HG03139 (cell line): ENCODE data around the gene MICAL3.

ENCODE experiments used
- ATAC-seq: cut with Tn5 transposase; IDR thresholded peaks from one replicate; pipeline ENCODE4 v1.9.1; 2021; ENCODE audit not compliant: unreplicated experiment

MICAL3 gene

DNA sequence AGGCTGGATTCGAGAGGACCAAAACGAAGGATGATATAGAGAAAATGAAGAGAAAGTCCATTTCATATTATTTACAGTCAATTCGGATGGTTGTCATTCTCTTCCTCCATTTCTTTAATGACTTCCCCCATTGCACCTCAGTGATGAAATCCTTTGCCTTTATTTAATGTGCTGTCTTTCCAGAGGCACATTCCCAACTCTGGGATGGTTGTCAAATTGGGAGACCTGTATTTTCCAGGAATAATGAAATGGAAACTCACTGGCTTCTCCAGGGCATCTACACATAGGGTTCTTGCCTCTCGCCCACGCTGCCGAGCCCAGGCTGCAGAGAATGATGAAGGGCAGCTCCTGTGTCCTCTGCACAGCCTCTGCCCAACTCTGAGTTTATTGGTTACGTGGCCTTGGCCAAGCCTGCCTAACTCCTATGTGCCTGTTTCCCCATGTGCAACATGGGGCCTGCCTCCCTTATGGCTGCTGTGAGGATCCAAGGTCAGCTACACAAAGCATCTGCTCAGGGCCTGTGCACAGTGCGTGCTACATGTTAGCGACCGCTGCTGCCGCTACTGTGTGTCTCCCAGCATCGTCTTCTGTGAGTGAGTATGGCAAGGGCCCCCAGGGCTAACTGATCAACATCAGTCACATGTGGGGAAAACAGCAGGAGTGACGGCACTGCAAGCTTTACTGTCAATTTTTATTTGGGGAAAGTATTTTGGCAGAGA, 168.6 kb downstream of the MICAL3 start:
- ATAC-seq, result no peak

DNA sequence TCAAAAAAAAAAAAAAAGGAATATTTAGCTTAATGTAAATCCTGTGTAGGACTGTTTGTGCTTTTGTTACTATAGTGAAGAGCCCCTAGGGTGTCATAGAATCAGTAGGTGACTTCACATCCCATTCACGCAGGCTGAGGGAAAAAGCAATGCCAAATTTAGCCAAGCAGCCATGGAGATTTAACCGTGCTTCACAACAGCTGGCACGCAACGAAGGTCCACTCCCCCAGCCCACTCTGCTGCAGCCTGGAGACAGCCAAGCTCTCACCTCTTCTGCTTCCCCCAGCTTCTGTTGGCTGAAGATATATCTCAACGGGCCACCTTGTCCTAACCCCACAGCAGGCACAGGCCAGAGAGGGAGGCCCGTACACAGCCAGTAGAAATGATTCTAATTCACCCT, 171.3 kb downstream of the MICAL3 start:
- no peak for ATAC-seq

- ATAC-seq, result no peak
Measured at GRCh38 chr22:17851759-17852158, 172.6 kb downstream of the MICAL3 start.

DNA sequence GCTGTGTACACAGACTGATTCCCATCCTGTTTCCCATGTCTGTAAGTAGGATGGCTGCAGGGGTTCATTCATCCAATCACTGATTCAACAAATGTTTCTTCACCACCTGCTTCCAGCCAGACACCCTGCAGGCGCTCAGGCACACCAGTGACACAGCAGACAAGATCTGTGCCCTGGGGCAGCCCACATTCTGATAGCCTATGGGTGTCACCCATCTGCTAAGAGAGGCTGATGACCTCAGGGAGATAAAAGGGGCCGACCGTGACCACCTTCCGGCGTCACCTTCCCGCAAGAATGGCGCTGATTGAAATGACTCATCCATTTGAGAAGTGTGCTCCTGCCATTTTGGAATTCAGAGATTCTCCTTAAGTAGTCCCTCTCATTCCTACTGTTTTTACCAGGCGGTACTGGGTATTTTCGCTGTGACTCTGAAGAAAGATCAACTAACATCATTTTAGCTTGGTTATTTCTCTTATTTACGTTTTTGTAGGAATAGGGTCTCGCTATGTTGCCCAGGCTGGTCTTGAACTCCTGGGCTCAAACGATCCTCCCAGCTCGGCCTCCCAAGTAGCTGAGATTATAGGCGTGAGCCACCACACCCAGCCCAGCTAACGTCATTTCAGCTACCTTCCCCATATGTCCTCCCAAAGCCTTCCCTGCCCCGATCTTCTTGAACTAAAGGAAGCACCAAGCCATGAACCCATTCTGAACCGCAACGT, 176.8 kb downstream of the MICAL3 start:
- ATAC-seq, result no peak

DNA sequence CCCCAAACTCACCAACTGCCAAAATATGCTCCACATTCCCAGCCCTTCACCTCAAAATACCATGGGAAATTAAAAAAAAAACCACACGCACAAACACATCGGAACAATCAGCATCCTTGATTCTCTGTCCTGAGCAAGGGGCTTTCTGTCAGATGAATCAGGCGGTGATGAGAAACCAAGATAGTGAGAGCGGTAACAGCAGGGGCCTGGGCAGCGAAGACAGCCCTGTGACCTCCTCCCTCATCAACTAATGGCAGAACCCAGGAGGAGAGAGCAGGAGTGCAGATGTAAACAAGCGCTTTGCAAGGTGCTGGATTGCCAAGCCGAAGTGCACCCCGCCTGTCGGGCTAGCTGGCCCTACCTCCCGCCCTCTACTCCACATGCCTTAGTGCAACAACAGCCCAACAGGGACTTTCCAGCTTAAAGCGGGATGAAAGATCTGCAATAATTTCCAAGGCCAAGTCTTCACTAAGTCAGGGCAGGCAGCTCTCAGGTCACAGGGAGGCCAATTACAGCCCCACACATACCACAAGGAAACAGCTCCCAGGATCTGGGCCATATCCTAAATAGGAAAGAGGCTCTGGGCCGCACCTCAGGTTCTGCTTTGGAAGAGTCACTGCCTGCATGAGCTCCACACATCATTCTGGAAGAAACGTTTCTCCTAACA, 177.9 kb downstream of the MICAL3 start:
- no peak for ATAC-seq

DNA sequence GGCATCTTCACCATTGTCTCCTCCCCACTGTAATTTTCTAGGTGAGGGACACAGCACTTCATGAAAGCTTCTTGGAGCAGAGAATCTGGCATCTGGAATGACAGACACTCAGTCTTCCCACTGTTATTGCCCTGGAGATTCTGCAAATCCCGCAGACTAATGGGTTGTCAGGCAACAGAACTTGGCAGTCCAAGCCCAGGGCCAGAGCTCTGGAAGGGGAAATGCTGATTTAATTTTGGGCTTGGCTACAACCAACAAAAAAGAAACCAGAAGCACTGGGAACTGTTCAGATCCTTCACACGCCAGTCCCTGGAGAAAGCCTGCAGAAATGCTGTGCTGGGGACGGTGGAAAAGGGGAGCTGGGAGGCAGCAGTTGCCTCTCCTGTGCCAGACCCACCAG, 178.6 kb downstream of the MICAL3 start:
- ATAC-seq, result no peak

DNA sequence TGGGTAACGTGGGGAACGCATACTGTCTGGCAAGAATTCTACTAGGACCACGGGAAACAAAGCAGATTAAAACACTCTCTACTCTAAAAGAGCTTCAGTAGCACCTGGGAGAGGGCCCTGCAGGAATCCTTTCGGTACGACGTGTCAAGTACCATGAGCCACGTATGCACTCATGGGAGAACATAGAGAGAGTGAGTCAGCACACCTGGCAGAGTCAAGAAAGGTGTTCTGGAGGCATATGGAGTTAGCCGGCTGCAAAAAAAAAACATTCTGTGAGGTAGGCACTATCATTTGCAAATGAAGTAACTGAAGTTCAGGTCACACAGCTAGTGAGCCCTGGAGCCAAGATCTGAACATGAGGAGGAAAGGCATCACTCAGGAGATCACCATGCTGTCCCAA, 179.0 kb downstream of the MICAL3 start:
- no peak for ATAC-seq

DNA sequence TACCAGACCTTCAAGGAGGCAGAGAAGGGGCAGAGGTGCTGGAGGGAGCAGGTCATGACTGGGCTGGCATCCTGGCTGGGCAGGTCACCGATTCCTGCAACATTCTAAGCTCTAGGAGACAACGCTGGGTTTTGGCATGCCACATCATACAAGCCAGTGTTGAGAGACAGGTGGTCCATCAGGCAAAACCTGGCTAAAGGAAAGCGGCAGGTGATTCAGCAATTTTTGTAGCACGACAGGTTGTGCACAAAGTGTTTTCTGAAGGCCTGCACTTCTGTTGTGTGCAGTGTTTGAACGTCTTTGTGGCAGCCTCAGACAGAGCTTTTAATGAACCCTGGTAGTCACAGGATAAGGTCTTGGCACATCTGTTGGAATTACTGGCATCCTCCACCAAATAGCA, 180.2 kb downstream of the MICAL3 start:
- ATAC-seq, result no peak

- ATAC-seq, result no peak
Measured at GRCh38 chr22:17842386-17842785, 182.0 kb downstream of the MICAL3 start.

DNA sequence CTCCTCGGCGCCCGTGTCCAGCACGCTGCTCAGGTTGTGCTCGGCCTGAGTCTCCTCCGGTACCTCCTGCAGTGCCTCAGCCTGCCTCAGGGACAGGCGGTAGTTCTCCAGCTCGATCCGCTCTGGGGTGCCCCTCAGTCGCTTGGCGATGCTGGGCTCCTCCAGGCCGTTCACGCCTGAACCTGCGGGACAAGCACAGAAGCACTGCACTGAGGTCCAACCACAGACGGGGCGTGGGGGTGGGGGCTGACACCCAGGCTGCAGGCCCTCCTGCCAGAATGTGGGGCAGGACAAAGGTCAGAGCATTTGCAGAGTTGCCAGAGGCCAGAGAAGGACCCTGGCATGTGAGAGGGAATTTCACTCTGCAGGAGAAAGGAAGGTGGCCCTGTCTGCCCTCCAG, 182.5 kb downstream of the MICAL3 start:
- no peak for ATAC-seq

- ATAC-seq, result no peak
Measured at GRCh38 chr22:17838180-17838865, 186.0 kb downstream of the MICAL3 start.

- ATAC-seq, result no peak
Measured at GRCh38 chr22:17836992-17837742, 187.2 kb downstream of the MICAL3 start.

- ATAC-seq, result no peak
Measured at GRCh38 chr22:17835256-17835655, 189.1 kb downstream of the MICAL3 start.

- ATAC-seq, result no peak
Measured at GRCh38 chr22:17833489-17833888, 190.9 kb downstream of the MICAL3 start.

GRCh38 chr22:17832665-17833064, 191.7 kb downstream of the MICAL3 start:
- ATAC-seq, result no peak

GRCh38 chr22:17831501-17832251, 192.7 kb downstream of the MICAL3 start:
- ATAC-seq, result no peak

GRCh38 chr22:17830043-17830961, 194.1 kb downstream of the MICAL3 start:
- no peak for ATAC-seq

GRCh38 chr22:17829695-17830042, 194.7 kb downstream of the MICAL3 start:
- ATAC-seq, result no peak

- ATAC-seq, result no peak
Measured at GRCh38 chr22:17828502-17829080, 195.8 kb downstream of the MICAL3 start.
